Mesendoderm (in vitro differentiated cells): ENCODE results near the gene C2CD4A.

Source experiments
- DNase-seq: peaks from one replicate; pipeline ENCODE4 v3.0.0; 2013
- H2AK5ac ChIP-seq: 2 replicates; pipeline ENCODE4 v1.6.1; 2013; ENCODE audit warnings: low read length, inconsistent platforms
- H2BK120ac ChIP-seq: 2 replicates; pipeline ENCODE4 v1.6.1; 2013; ENCODE audit warnings: low read depth, mild to moderate bottlenecking, low read length, moderate library complexity, mixed read lengths
- H2BK15ac ChIP-seq: replicated peaks from 2 replicates; pipeline ENCODE4 v1.6.1; 2013; ENCODE audit warnings: low read depth, mild to moderate bottlenecking, moderate library complexity
- H2BK5ac ChIP-seq: 2 replicates; pipeline ENCODE4 v1.6.1; 2013; ENCODE audit warnings: low read length, inconsistent platforms
- H3K18ac ChIP-seq: 2 replicates; pipeline ENCODE4 v1.6.1; 2013; ENCODE audit warnings: mild to moderate bottlenecking, low read length, mixed read lengths
- H3K23ac ChIP-seq: one replicate; pipeline ENCODE4 v1.6.1; 2013; ENCODE audit warnings: low read length
- H3K27ac ChIP-seq: 2 replicates; pipeline ENCODE4 v1.5.1; 2013; ENCODE audit warnings: low read depth, mild to moderate bottlenecking, inconsistent platforms, low read length, moderate library complexity
- H3K27me3 ChIP-seq: 2 replicates; pipeline ENCODE4 v1.6.1; 2013; ENCODE audit warnings: low read length, control low read depth, mild to moderate bottlenecking, inconsistent platforms; ENCODE audit not compliant: insufficient read depth, poor library complexity
- H3K36me3 ChIP-seq: 2 replicates; pipeline ENCODE4 v1.6.1; 2013; ENCODE audit warnings: low read length, inconsistent platforms; ENCODE audit not compliant: control insufficient read depth, insufficient read depth
- H3K4ac ChIP-seq: one replicate; pipeline ENCODE4 v1.6.1; 2013; ENCODE audit warnings: low read depth, mild to moderate bottlenecking, low read length, moderate library complexity
- H3K4me1 ChIP-seq: 2 replicates; pipeline ENCODE4 v1.6.1; 2013; ENCODE audit warnings: low read depth, low read length, inconsistent platforms; ENCODE audit not compliant: control insufficient read depth
- H3K4me2 ChIP-seq: 2 replicates; pipeline ENCODE4 v1.6.1; 2013; ENCODE audit warnings: low read length
- H3K4me3 ChIP-seq: 2 replicates; pipeline ENCODE4 v1.5.1; 2013; ENCODE audit warnings: mild to moderate bottlenecking, low read length
- H3K56ac ChIP-seq: one replicate; pipeline ENCODE4 v1.6.1; 2013; ENCODE audit warnings: low read length
- H3K79me1 ChIP-seq: 2 replicates; pipeline ENCODE4 v1.6.1; 2013; ENCODE audit warnings: low read length, inconsistent platforms
- H3K79me2 ChIP-seq: 2 replicates; pipeline ENCODE4 v1.6.1; 2013; ENCODE audit warnings: mild to moderate bottlenecking, low read length; ENCODE audit not compliant: control insufficient read depth, insufficient read depth
- H3K9ac ChIP-seq: 2 replicates; pipeline ENCODE4 v1.6.1; 2013; ENCODE audit warnings: low read length, inconsistent platforms
- H4K5ac ChIP-seq: one replicate; pipeline ENCODE4 v1.6.1; 2013; ENCODE audit warnings: low read length
- H4K8ac ChIP-seq: one replicate; pipeline ENCODE4 v1.6.1; 2013; ENCODE audit warnings: low read depth, mild to moderate bottlenecking, control low read depth, low read length, moderate library complexity
- WGBS: extraction: QIAGEN DNeasy Blood & Tissue Kit; methylation state at CpG from one replicate; pipeline ENCODE4 v1.1.7; 2013; ENCODE audit warnings: low lambda C conversion rate, missing lambda C conversion rate; ENCODE audit not compliant: insufficient coverage; ENCODE audit errors: extremely low coverage; 5-methylcytosine and 5-hydroxymethylcytosine counted together

The C2CD4A gene

DNA sequence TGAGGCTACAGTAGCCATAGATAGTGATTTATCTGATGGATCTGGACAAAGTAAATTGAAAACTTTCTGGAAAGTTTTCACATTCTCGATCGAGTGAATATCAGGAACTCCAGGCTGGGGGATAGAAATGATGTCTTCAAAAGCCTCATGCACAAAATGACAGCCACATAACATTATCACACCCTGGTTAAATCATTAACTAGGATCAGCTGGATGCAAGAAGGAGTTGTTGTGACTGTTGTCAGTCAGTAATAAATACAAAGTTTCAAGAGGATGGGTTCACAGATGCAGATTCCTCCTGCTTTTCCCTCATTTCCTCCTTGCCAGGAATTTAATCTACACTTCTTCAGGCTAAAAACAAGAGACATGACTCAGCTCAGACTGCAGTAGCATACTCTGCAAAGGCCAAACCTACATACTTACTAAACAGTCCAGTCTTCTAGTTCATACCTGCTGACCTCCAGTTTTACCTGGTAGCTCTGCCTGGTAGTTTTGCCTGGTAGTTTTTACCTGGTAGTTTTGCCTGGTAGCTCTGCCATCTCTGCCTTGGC, 40.9 kb downstream of the C2CD4A start:
- Histone ChIP-seq H3K9ac (no peak overlapping the region), H3K36me3 (no peaks in the 10 kb centered on the region), H3K79me1 (no peaks in the 10 kb centered on the region), H2BK120ac (no peak overlapping the region), H3K56ac (no peak overlapping the region), H3K79me2 (no peaks in the 10 kb centered on the region), H3K4me1 (peaks cover 4% of the 10 kb centered on the region), H3K4me3 (no peak overlapping the region), H2AK5ac (no peak overlapping the region), H4K8ac (no peak overlapping the region), H3K18ac (no peak overlapping the region), H3K4ac (no peak overlapping the region), H4K5ac (no peak overlapping the region), H3K23ac (no peak overlapping the region), H3K27ac (no peak overlapping the region), H3K4me2 (no peak overlapping the region), H2BK15ac (no peak overlapping the region), H3K27me3 (no peaks in the 10 kb centered on the region), H2BK5ac (no peak overlapping the region)
- WGBS: no CpG with 5 or more reads among the region's 2 CpGs
- no peak for DNase-seq

GRCh38 chr15:62108411-62108810, 41.6 kb downstream of the C2CD4A start:
- H3K4me3 ChIP-seq: no peak overlapping the region
- H3K79me2 ChIP-seq: no peaks in the 10 kb centered on the region
- H2BK5ac ChIP-seq: no peak overlapping the region
- H2AK5ac ChIP-seq: no peak overlapping the region
- no peak overlapping the region for H3K18ac ChIP-seq
- H4K8ac ChIP-seq: no peak overlapping the region
- H2BK15ac ChIP-seq: no peak overlapping the region
- H3K23ac ChIP-seq: no peak overlapping the region
- H3K79me1 ChIP-seq: no peaks in the 10 kb centered on the region
- H4K5ac ChIP-seq: no peak overlapping the region
- no peak overlapping the region for H3K56ac ChIP-seq
- H3K36me3 ChIP-seq: no peaks in the 10 kb centered on the region
- H2BK120ac ChIP-seq: no peak overlapping the region
- no peaks in the 10 kb centered on the region for H3K27me3 ChIP-seq
- H3K4me1 ChIP-seq: peaks cover 4% of the 10 kb centered on the region
- no peak overlapping the region for H3K27ac ChIP-seq
- no peak overlapping the region for H3K9ac ChIP-seq
- no peak overlapping the region for H3K4ac ChIP-seq
- WGBS: no CpG with 5 or more reads among the region's 2 CpGs
- no peak for DNase-seq
- no peak overlapping the region for H3K4me2 ChIP-seq

DNA sequence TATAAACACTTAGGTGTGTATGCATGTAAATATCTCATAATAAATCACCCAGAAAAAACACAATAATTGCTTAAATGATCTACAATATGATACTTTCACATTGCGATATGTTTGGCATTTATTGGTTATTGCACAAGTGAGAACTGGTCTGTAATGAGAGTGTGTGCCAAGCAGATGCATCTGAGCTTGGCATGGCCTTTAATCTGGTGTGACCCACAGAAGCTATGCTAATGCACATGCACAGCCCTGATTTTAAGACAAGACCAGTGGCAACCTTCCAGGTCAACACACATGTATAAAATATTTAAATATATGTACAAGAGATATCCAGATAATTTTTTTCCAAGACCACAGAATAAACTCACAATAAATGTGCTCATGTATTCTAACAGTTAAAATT, 42.7 kb downstream of the C2CD4A start:
- H3K23ac ChIP-seq: no peak overlapping the region
- H4K8ac ChIP-seq: no peak overlapping the region
- peaks cover 4% of the 10 kb centered on the region for H3K4me1 ChIP-seq
- no peak overlapping the region for H2BK5ac ChIP-seq
- H3K36me3 ChIP-seq: no peaks in the 10 kb centered on the region
- H3K56ac ChIP-seq: no peak overlapping the region
- no peak for DNase-seq
- H3K79me2 ChIP-seq: no peaks in the 10 kb centered on the region
- no peak overlapping the region for H2BK15ac ChIP-seq
- H3K4me2 ChIP-seq: no peak overlapping the region
- H4K5ac ChIP-seq: no peak overlapping the region
- no peak overlapping the region for H3K4ac ChIP-seq
- H3K9ac ChIP-seq: no peak overlapping the region
- H3K4me3 ChIP-seq: no peak overlapping the region
- no peak overlapping the region for H2AK5ac ChIP-seq
- H3K27me3 ChIP-seq: no peaks in the 10 kb centered on the region
- no peak overlapping the region for H3K27ac ChIP-seq
- no peak overlapping the region for H2BK120ac ChIP-seq
- no peaks in the 10 kb centered on the region for H3K79me1 ChIP-seq
- no peak overlapping the region for H3K18ac ChIP-seq
- no CpG with 5 or more reads among the region's 1 CpG for WGBS

DNA sequence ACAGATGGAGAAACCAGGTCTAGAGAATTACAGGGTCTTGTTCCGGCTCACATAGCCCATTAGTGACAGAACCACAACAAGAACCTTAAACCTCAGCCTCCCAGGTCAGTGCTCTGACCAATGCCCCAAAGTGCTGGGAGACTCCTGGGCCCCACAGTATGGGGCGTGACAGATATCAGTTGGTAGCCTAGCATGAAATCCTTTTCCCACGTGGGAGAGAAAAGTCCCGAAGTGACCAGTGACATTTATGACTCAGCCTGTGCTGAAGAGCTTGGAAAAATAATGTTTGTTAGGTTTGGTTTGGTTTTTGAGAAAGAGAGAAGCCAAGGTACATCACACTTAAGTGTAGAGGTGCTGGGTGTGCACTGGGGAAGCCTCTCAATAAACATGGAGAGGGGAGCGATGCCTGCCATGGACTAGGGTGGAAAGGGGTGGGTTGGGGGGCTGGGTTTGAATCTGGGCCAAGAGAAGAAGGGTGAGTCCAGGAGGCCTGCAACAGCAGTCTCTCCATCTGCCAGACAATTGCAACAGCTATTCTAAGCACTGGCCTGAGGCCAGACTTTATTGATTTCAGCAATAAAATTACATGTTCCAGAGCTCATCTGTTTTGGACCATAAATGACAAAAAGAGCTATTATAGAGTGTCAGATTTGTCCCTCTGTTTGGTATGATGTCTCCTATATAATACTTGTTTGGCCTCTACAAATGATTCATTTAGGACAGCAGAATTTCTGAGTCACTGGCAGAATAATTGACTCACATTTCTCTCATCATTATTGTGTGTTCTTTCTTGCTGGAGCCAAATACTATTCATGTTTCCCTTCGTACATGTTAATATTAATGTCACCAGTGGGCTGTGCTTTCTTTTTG, 43.4 kb downstream of the C2CD4A start:
- Histone ChIP-seq H3K56ac (no peak overlapping the region), H4K5ac (no peak overlapping the region), H3K79me2 (no peaks in the 10 kb centered on the region), H4K8ac (no peak overlapping the region), H3K9ac (no peak overlapping the region), H3K4me1 (peaks cover 4% of the 10 kb centered on the region), H2BK5ac (no peak overlapping the region), H2BK15ac (no peak overlapping the region), H3K27ac (no peak overlapping the region), H3K23ac (no peak overlapping the region), H3K4me3 (no peak overlapping the region), H3K4ac (no peak overlapping the region), H2AK5ac (no peak overlapping the region), H3K79me1 (no peaks in the 10 kb centered on the region), H3K4me2 (no peak overlapping the region), H3K27me3 (no peaks in the 10 kb centered on the region), H3K18ac (no peak overlapping the region), H2BK120ac (no peak overlapping the region), H3K36me3 (no peaks in the 10 kb centered on the region)
- whole genome bisulfite sequencing: no CpG with 5 or more reads among the region's 6 CpGs
- DNase-seq: no peak

GRCh38 chr15:62112081-62112480, 45.3 kb downstream of the C2CD4A start:
- Histone ChIP-seq H4K5ac (no peak overlapping the region), H3K4me3 (no peak overlapping the region), H4K8ac (no peak overlapping the region), H2BK15ac (no peak overlapping the region), H3K27ac (no peak overlapping the region), H3K27me3 (no peaks in the 10 kb centered on the region), H3K18ac (no peak overlapping the region), H3K4ac (no peak overlapping the region), H3K79me1 (no peaks in the 10 kb centered on the region), H3K4me2 (no peak overlapping the region), H3K56ac (no peak overlapping the region), H3K23ac (no peak overlapping the region), H3K4me1 (peaks cover 4% of the 10 kb centered on the region), H2AK5ac (no peak overlapping the region), H3K36me3 (no peaks in the 10 kb centered on the region), H2BK5ac (no peak overlapping the region), H2BK120ac (no peak overlapping the region), H3K9ac (no peak overlapping the region), H3K79me2 (no peaks in the 10 kb centered on the region)
- no CpG with 5 or more reads among the region's 4 CpGs for WGBS
- no peak for DNase-seq
